ENCODE results near the gene HTT. TPM values are rescaled to one million over a fixed set of nuclear protein-coding genes. Genes with fewer than 3 reads are reported as not detected.

The HTT gene
- polyA plus RNA-seq, 1 donor from 2014 or later: 11.5 TPM

GRCh38 chr4:3229964-3230363 is 155.5 kb downstream of the HTT start:
- no peak overlapping the region for H3K4me2 ChIP-seq (ENCODE audit: low read length)
- no peak overlapping the region for H3K27ac ChIP-seq (ENCODE audit: low read length)
- TF ChIP-seq POLR2AphosphoS5 (IDR thresholded peaks at IDR 0.05) (no peak), TAF1 (IDR thresholded peaks at IDR 0.05; ENCODE audit: low read depth) (no peak), RAD21 (conservative IDR thresholded peaks at IDR 0.05) (no peak), EP300 (conservative IDR thresholded peaks at IDR 0.05; ENCODE audit: poor library complexity, severe bottlenecking) (no peak), EZH2 (IDR thresholded peaks at IDR 0.05; ENCODE audit: borderline replicate concordance, insufficient read depth, low read length, poor library complexity, severe bottlenecking) (no peak), MXI1 (conservative IDR thresholded peaks at IDR 0.05; ENCODE audit: poor library complexity, severe bottlenecking) (no peak), SMC3 (conservative IDR thresholded peaks at IDR 0.05; ENCODE audit: poor library complexity) (no peak)
- TF ChIP-seq, protein P1, sequence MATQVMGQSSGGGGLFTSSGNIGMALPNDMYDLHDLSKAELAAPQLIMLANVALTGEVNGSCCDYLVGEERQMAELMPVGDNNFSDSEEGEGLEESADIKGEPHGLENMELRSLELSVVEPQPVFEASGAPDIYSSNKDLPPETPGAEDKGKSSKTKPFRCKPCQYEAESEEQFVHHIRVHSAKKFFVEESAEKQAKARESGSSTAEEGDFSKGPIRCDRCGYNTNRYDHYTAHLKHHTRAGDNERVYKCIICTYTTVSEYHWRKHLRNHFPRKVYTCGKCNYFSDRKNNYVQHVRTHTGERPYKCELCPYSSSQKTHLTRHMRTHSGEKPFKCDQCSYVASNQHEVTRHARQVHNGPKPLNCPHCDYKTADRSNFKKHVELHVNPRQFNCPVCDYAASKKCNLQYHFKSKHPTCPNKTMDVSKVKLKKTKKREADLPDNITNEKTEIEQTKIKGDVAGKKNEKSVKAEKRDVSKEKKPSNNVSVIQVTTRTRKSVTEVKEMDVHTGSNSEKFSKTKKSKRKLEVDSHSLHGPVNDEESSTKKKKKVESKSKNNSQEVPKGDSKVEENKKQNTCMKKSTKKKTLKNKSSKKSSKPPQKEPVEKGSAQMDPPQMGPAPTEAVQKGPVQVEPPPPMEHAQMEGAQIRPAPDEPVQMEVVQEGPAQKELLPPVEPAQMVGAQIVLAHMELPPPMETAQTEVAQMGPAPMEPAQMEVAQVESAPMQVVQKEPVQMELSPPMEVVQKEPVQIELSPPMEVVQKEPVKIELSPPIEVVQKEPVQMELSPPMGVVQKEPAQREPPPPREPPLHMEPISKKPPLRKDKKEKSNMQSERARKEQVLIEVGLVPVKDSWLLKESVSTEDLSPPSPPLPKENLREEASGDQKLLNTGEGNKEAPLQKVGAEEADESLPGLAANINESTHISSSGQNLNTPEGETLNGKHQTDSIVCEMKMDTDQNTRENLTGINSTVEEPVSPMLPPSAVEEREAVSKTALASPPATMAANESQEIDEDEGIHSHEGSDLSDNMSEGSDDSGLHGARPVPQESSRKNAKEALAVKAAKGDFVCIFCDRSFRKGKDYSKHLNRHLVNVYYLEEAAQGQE (IDR thresholded peaks at IDR 0.05; ENCODE audit: borderline replicate concordance): no peak
- TF ChIP-seq, protein P2, sequence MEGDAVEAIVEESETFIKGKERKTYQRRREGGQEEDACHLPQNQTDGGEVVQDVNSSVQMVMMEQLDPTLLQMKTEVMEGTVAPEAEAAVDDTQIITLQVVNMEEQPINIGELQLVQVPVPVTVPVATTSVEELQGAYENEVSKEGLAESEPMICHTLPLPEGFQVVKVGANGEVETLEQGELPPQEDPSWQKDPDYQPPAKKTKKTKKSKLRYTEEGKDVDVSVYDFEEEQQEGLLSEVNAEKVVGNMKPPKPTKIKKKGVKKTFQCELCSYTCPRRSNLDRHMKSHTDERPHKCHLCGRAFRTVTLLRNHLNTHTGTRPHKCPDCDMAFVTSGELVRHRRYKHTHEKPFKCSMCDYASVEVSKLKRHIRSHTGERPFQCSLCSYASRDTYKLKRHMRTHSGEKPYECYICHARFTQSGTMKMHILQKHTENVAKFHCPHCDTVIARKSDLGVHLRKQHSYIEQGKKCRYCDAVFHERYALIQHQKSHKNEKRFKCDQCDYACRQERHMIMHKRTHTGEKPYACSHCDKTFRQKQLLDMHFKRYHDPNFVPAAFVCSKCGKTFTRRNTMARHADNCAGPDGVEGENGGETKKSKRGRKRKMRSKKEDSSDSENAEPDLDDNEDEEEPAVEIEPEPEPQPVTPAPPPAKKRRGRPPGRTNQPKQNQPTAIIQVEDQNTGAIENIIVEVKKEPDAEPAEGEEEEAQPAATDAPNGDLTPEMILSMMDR (IDR thresholded peaks at IDR 0.05; ENCODE audit: poor library complexity, severe bottlenecking): no peak
- no peak overlapping the region for H3K9ac ChIP-seq (ENCODE audit: low read length)
- no peaks in the 10 kb centered on the region for H3F3A ChIP-seq (ENCODE audit: insufficient read depth, low read length, poor library complexity, severe bottlenecking)
- H2AFZ ChIP-seq (ENCODE audit: low read depth, low read length): no peak overlapping the region
- no peaks in the 10 kb centered on the region for H3K9me2 ChIP-seq (ENCODE audit: insufficient read depth, low read length)
- H4K20me1 ChIP-seq (ENCODE audit: insufficient read depth): no peaks in the 10 kb centered on the region
- no peaks in the 10 kb centered on the region for H3K27me3 ChIP-seq (ENCODE audit: insufficient read depth, low read depth, low read length)
- no peak overlapping the region for H3K4me3 ChIP-seq (ENCODE audit: low read length)
- H3K36me3 ChIP-seq (ENCODE audit: insufficient read depth, low read length): peaks cover 11% of the 10 kb centered on the region
- H3K9me3 ChIP-seq (ENCODE audit: low read length): no peaks in the 10 kb centered on the region
- no peaks in the 10 kb centered on the region for H3K79me2 ChIP-seq (replicated peaks; ENCODE audit: insufficient read depth, low read length)

- no peaks in the 10 kb centered on the region for H4K20me1 ChIP-seq (ENCODE audit: insufficient read depth)
- peaks cover 11% of the 10 kb centered on the region for H3K36me3 ChIP-seq (ENCODE audit: insufficient read depth, low read length)
- no peak overlapping the region for H3K27ac ChIP-seq (ENCODE audit: low read length)
- H3K9ac ChIP-seq (ENCODE audit: low read length): no peak overlapping the region
- TF ChIP-seq, protein P2 (IDR thresholded peaks at IDR 0.05; ENCODE audit: poor library complexity, severe bottlenecking): no peak
- TF ChIP-seq POLR2AphosphoS5 (IDR thresholded peaks at IDR 0.05): no peak
- TF ChIP-seq, protein P1 (IDR thresholded peaks at IDR 0.05; ENCODE audit: borderline replicate concordance): no peak
- TF ChIP-seq RAD21 (conservative IDR thresholded peaks at IDR 0.05): no peak
- TF ChIP-seq EZH2 (IDR thresholded peaks at IDR 0.05; ENCODE audit: borderline replicate concordance, insufficient read depth, low read length, poor library complexity, severe bottlenecking): no peak
- no peak for TF ChIP-seq SMC3 (conservative IDR thresholded peaks at IDR 0.05; ENCODE audit: poor library complexity)
- TF ChIP-seq MXI1 (conservative IDR thresholded peaks at IDR 0.05; ENCODE audit: poor library complexity, severe bottlenecking): no peak
- TF ChIP-seq TAF1 (IDR thresholded peaks at IDR 0.05; ENCODE audit: low read depth): no peak
- no peak for TF ChIP-seq EP300 (conservative IDR thresholded peaks at IDR 0.05; ENCODE audit: poor library complexity, severe bottlenecking)
- no peaks in the 10 kb centered on the region for H3F3A ChIP-seq (ENCODE audit: insufficient read depth, low read length, poor library complexity, severe bottlenecking)
- H3K9me3 ChIP-seq (ENCODE audit: low read length): no peaks in the 10 kb centered on the region
- no peaks in the 10 kb centered on the region for H3K79me2 ChIP-seq (replicated peaks; ENCODE audit: insufficient read depth, low read length)
- H3K4me3 ChIP-seq (ENCODE audit: low read length): no peak overlapping the region
- no peak overlapping the region for H2AFZ ChIP-seq (ENCODE audit: low read depth, low read length)
- no peak overlapping the region for H3K4me2 ChIP-seq (ENCODE audit: low read length)
- H3K9me2 ChIP-seq (ENCODE audit: insufficient read depth, low read length): no peaks in the 10 kb centered on the region
- no peaks in the 10 kb centered on the region for H3K27me3 ChIP-seq (ENCODE audit: insufficient read depth, low read depth, low read length)
Observed at GRCh38 chr4:3231471-3231870, 157.0 kb downstream of the HTT start.
